HEK293 (cell line): ENCODE results near the gene ZFHX2.

Experiments
- CTCF ChIA-PET: fragments of 350-600 bp; formaldehyde crosslinking; extraction: SDS; loops from one replicate; lab custom pipeline; 2021; ENCODE audit warnings: antibody characterized with exemption; lab: Yijun Ruan, JAX
- POLR2A ChIA-PET: fragments of 300-600 bp; formaldehyde crosslinking; extraction: SDS; loops from one replicate; lab custom pipeline; 2020; ENCODE audit warnings: antibody characterized with exemption, inconsistent platforms; lab: Yijun Ruan, JAX
- H3K27ac ChIP-seq: fragments of 200-500 bp; sonication (Bioruptor generic); 2 replicates; pipeline ENCODE4 v1.5.1; 2014; ENCODE audit warnings: low read depth, low read length, control low read depth, inconsistent platforms; ENCODE audit errors: extremely low read depth
- H3K36me3 ChIP-seq, 2 experiments: fragments of 200-500 bp in 1 of 2; sonication (Bioruptor generic) in 1 of 2; 1 replicate in 1 of 2; 2 replicates in 1 of 2; pipeline ENCODE4 v1.5.1; 2014 to 2017; ENCODE audit warnings: inconsistent platforms in 2 of 2, low read length in 2 of 2; ENCODE audit not compliant: control insufficient read depth in 2 of 2, insufficient read depth in 1 of 2
- H3K4me1 ChIP-seq: fragments of 200-500 bp; sonication (Bioruptor generic); 2 replicates; pipeline ENCODE4 v1.5.1; 2014; ENCODE audit warnings: mild to moderate bottlenecking, low read length, inconsistent platforms; ENCODE audit not compliant: control insufficient read depth, insufficient read depth
- H3K4me3 ChIP-seq: 2 replicates; pipeline ENCODE4 v1.5.1; 2011; ENCODE audit warnings: low read depth, mild to moderate bottlenecking, control low read depth, low read length, moderate library complexity
- H3K9me3 ChIP-seq: fragments of 200-500 bp; sonication (Bioruptor generic); 2 replicates; pipeline ENCODE4 v1.5.1; 2014; ENCODE audit warnings: low read depth, low read length, inconsistent platforms; ENCODE audit not compliant: control insufficient read depth, insufficient read depth
- AEBP2 ChIP-seq: fragments of 450-650 bp; formaldehyde crosslinking; IDR thresholded peaks from 2 replicates; pipeline ENCODE4 v1.5.1; 2016; ENCODE audit warnings: missing biosample characterization, missing genetic modification characterization, borderline replicate concordance
- MZF1 ChIP-seq: fragments of 450-650 bp; formaldehyde crosslinking; IDR thresholded peaks from 2 replicates; pipeline ENCODE4 v1.5.1; 2017; ENCODE audit warnings: missing biosample characterization, missing genetic modification characterization, borderline replicate concordance
- PRDM1 ChIP-seq: fragments of 450-650 bp; formaldehyde crosslinking; IDR thresholded peaks from 2 replicates; pipeline ENCODE4; 2016; ENCODE audit warnings: missing biosample characterization, missing genetic modification characterization
- PRDM2 ChIP-seq: fragments of 450-650 bp; formaldehyde crosslinking; IDR thresholded peaks from 2 replicates; pipeline ENCODE4 v1.5.1; 2016; ENCODE audit warnings: missing biosample characterization, missing genetic modification characterization, borderline replicate concordance
- PRDM4 ChIP-seq: fragments of 450-650 bp; formaldehyde crosslinking; IDR thresholded peaks from 2 replicates; pipeline ENCODE4 v1.5.1; 2017; ENCODE audit warnings: missing biosample characterization, missing genetic modification characterization
- RBAK ChIP-seq: fragments of 450-650 bp; formaldehyde crosslinking; IDR thresholded peaks from 2 replicates; pipeline ENCODE4 v1.5.1; 2016; ENCODE audit warnings: missing biosample characterization, missing genetic modification characterization
- SALL2 ChIP-seq: fragments of 450-650 bp; formaldehyde crosslinking; IDR thresholded peaks from 2 replicates; pipeline ENCODE4 v1.5.0; 2017; ENCODE audit warnings: missing biosample characterization, mild to moderate bottlenecking, missing genetic modification characterization, borderline replicate concordance
- SCRT2 ChIP-seq: fragments of 450-650 bp; formaldehyde crosslinking; IDR thresholded peaks from 2 replicates; pipeline ENCODE4 v1.5.1; 2016; ENCODE audit warnings: missing biosample characterization, missing genetic modification characterization
- ZBTB21 ChIP-seq: fragments of 450-650 bp; formaldehyde crosslinking; IDR thresholded peaks from 2 replicates; pipeline ENCODE4 v1.5.1; 2017; ENCODE audit warnings: missing biosample characterization, missing genetic modification characterization
- ZBTB8A ChIP-seq: fragments of 450-650 bp; formaldehyde crosslinking; IDR thresholded peaks from 2 replicates; pipeline ENCODE4 v1.5.1; 2016; ENCODE audit warnings: missing biosample characterization, missing genetic modification characterization
- ZNF148 ChIP-seq: fragments of 450-650 bp; formaldehyde crosslinking; IDR thresholded peaks from 2 replicates; pipeline ENCODE4 v1.5.0; 2017; ENCODE audit warnings: missing biosample characterization, missing genetic modification characterization, borderline replicate concordance
- ZNF280C ChIP-seq: fragments of 450-650 bp; formaldehyde crosslinking; IDR thresholded peaks from 2 replicates; pipeline ENCODE4 v1.5.1; 2016; ENCODE audit warnings: missing biosample characterization, missing genetic modification characterization
- ZNF335 ChIP-seq: fragments of 450-650 bp; formaldehyde crosslinking; conservative IDR thresholded peaks from 2 replicates; pipeline ENCODE4 v1.5.1; 2016; ENCODE audit warnings: missing biosample characterization, missing genetic modification characterization
- ZNF426 ChIP-seq: fragments of 450-650 bp; formaldehyde crosslinking; IDR thresholded peaks from 2 replicates; pipeline ENCODE4 v1.5.1; 2017; ENCODE audit warnings: missing biosample characterization, missing genetic modification characterization, mild to moderate bottlenecking, inconsistent platforms, moderate library complexity
- ZNF530 ChIP-seq: fragments of 450-650 bp; formaldehyde crosslinking; IDR thresholded peaks from 2 replicates; pipeline ENCODE4 v1.5.1; 2016; ENCODE audit warnings: low read depth, missing biosample characterization, missing genetic modification characterization
- ZNF560 ChIP-seq: fragments of 450-650 bp; formaldehyde crosslinking; IDR thresholded peaks from 2 replicates; pipeline ENCODE4 v1.5.1; 2017; ENCODE audit warnings: missing biosample characterization, missing genetic modification characterization, borderline replicate concordance
- ZNF610 ChIP-seq: fragments of 450-650 bp; formaldehyde crosslinking; IDR thresholded peaks from 2 replicates; pipeline ENCODE4 v1.5.1; 2016; ENCODE audit warnings: missing biosample characterization, missing genetic modification characterization, borderline replicate concordance
- ZNF621 ChIP-seq: fragments of 450-650 bp; formaldehyde crosslinking; IDR thresholded peaks from 2 replicates; pipeline ENCODE4 v1.5.1; 2017; ENCODE audit warnings: missing biosample characterization, missing genetic modification characterization
- ZNF791 ChIP-seq: fragments of 450-650 bp; formaldehyde crosslinking; IDR thresholded peaks from 2 replicates; pipeline ENCODE4 v1.5.1; 2016; ENCODE audit warnings: missing biosample characterization, missing genetic modification characterization
- ZSCAN4 ChIP-seq: fragments of 450-650 bp; formaldehyde crosslinking; IDR thresholded peaks from 2 replicates; pipeline ENCODE4 v1.5.1; 2017; ENCODE audit warnings: missing biosample characterization, missing genetic modification characterization

ZFHX2 gene

GRCh38 chr14:23517650-23518326 is 33.8 kb downstream of the ZFHX2 start (continued):
- TF ChIP-seq ZBTB21 (tag by site-specific recombination) (no peak), SCRT2 (tag by site-specific recombination) (no peak), ZNF621 (no peak)

GRCh38 chr14:23514644-23514957 is 37.0 kb downstream of the ZFHX2 start:
- H3K4me1 ChIP-seq: no peaks in the 10 kb centered on the region
- no peak overlapping the region for H3K27ac ChIP-seq
- ChIA-PET POLR2A (no interaction called here), CTCF (interaction anchor here (0.6 kb wide), 1 partner anchor 378 kb away, joined by 3 read pairs; no protein-coding TSS in a partner anchor)
- TF ChIP-seq ZSCAN4 (tag by site-specific recombination) (no peak), ZNF791 (tag by site-specific recombination) (no peak), MZF1 (tag by site-specific recombination) (no peak), ZNF621 (no peak), ZBTB8A (tag by site-specific recombination) (no peak), ZNF280C (no peak), AEBP2 (no peak), PRDM4 (tag by site-specific recombination) (no peak), ZNF426 (tag by site-specific recombination) (no peak), ZNF530 (tag by site-specific recombination) (no peak), PRDM2 (tag by site-specific recombination) (no peak), PRDM1 (tag by site-specific recombination) (no peak), ZNF560 (tag by site-specific recombination) (no peak), RBAK (tag by site-specific recombination) (no peak), ZNF610 (tag by site-specific recombination) (no peak), SALL2 (tag by site-specific recombination) (no peak), ZNF335 (tag by site-specific recombination) (no peak), ZNF148 (tag by site-specific recombination) (no peak)
- H3K36me3 ChIP-seq: no peaks in the 10 kb centered on the region
- H3K4me3 ChIP-seq: no peak overlapping the region
- H3K9me3 ChIP-seq: no peaks in the 10 kb centered on the region
